HG03565 (cell line): ENCODE measurements around the gene NTN5.
"Not testable (repeated sequence)": the region's sequence is repeated elsewhere in the genome, so short reads cannot be mapped to it uniquely, and the experiment has no call there.

Source experiments
- ATAC-seq: cut with Tn5 transposase; IDR thresholded peaks from one replicate; pipeline ENCODE4 v1.9.1; 2021; ENCODE audit warnings: mild to moderate bottlenecking, moderate library complexity; ENCODE audit not compliant: unreplicated experiment

Gene NTN5

GRCh38 chr19:48645620-48646000, 27.2 kb downstream of the NTN5 start:
- no peak for ATAC-seq

GRCh38 chr19:48644839-48645619, 27.8 kb downstream of the NTN5 start:
- no peak for ATAC-seq

GRCh38 chr19:48644355-48644754, 28.5 kb downstream of the NTN5 start:
- no peak for ATAC-seq

- ATAC-seq, result no peak
These were observed 30.0 kb downstream of the NTN5 start for GRCh38 chr19:48642862-48643261.

- ATAC-seq, result no peak
These were observed 31.0 kb downstream of the NTN5 start for GRCh38 chr19:48641850-48642249.

GRCh38 chr19:48639483-48640375, 33.1 kb downstream of the NTN5 start:
- no peak for ATAC-seq

GRCh38 chr19:48638831-48639381, 33.9 kb downstream of the NTN5 start:
- ATAC-seq, result no peak

- peak; percentile 1 for ATAC-seq
These were observed 34.6 kb downstream of the NTN5 start for GRCh38 chr19:48637948-48638830.

GRCh38 chr19:48637449-48637947, 35.3 kb downstream of the NTN5 start:
- peak; percentile 56 for ATAC-seq

GRCh38 chr19:48636859-48637448, 35.9 kb downstream of the NTN5 start, which contains the start of gene DBP:
Gene DBP, minus strand, starts transcription at chr19:48637379. Its CDS starts 385 bp downstream, at chr19:48636994.
- ATAC-seq, result no peak

GRCh38 chr19:48635966-48636858, 36.6 kb downstream of the NTN5 start:
- ATAC-seq, result no peak

- ATAC-seq, result no peak
These were observed 37.4 kb downstream of the NTN5 start for GRCh38 chr19:48635263-48635965.

GRCh38 chr19:48634424-48635262, 38.2 kb downstream of the NTN5 start:
- ATAC-seq, result peak; percentile 26

- no peak for ATAC-seq
These were observed 38.8 kb downstream of the NTN5 start for GRCh38 chr19:48634036-48634342.

- no peak for ATAC-seq
These were observed 39.4 kb downstream of the NTN5 start for GRCh38 chr19:48633148-48634035.

GRCh38 chr19:48632692-48633147, 40.1 kb downstream of the NTN5 start:
- no peak for ATAC-seq

GRCh38 chr19:48632286-48632685, 40.5 kb downstream of the NTN5 start:
- ATAC-seq, result not testable (repeated sequence)
